Nephron progenitor cell (in vitro differentiated cells): Measurements from ENCODE around the gene SERPINE1.

Source experiments
- DNase-seq: peaks from one replicate; pipeline ENCODE4 v3.0.0; 2021
- H3K27ac Mint-ChIP-seq: 2 replicates; pipeline ENCODE4 v1.8.0; 2021; ENCODE audit warnings: mild to moderate bottlenecking, moderate library complexity, mixed read lengths
- H3K27me3 Mint-ChIP-seq: 2 replicates; pipeline ENCODE4 v1.8.0; 2021; ENCODE audit warnings: mild to moderate bottlenecking, low read depth, mixed read lengths; ENCODE audit not compliant: poor library complexity
- H3K36me3 Mint-ChIP-seq: 2 replicates; pipeline ENCODE4 v1.8.0; 2021; ENCODE audit warnings: low read depth, mixed read lengths
- H3K4me1 Mint-ChIP-seq: 2 replicates; pipeline ENCODE4 v1.8.0; 2021; ENCODE audit warnings: mixed read lengths
- H3K4me3 Mint-ChIP-seq: 2 replicates; pipeline ENCODE4 v1.8.0; 2021; ENCODE audit warnings: mild to moderate bottlenecking, moderate library complexity, mixed read lengths
- H3K9me3 Mint-ChIP-seq: 2 replicates; pipeline ENCODE4 v1.8.0; 2021; ENCODE audit warnings: mild to moderate bottlenecking, moderate library complexity, mixed read lengths
- CTCF ChIP-seq: fragments of 200-600 bp; sonication (generic); IDR thresholded peaks from 2 replicates; pipeline ENCODE4 v1.5.0; 2021; ENCODE audit warnings: antibody characterized with exemption

Gene SERPINE1

DNA sequence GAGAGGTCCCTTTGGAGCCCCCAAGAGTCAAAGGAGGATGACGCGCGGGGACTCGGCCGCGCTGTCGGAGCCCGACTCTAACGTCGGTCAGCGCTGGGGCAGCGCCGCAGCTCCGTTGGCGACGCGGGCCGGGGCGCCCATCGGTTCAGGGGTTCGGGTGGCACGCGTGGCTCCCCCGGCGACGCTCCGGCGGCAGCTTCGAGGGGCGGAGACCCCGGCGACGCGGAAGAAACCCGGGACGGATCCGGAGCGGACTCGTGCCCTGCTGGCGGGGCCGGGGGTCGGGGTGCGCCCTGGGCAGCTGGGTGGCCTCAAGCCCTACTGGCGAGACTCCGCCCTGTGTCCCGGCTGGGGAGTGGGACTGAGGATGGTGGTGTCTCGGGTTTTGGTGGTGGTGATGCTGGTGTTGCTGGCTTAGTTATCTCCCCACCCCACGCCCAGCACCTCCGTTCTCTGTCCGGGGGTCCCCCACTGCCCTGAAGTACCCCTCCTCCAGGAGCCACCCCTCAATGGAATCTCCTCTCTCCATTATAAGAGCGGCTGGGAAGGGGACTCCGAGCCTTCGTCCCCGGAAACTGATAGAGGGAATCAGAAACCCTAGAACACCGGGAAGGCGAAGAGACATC lies 53.3 kb downstream of the SERPINE1 start, which contains the start of gene NAT16:
Gene NAT16, minus strand, starts transcription at position 164 of the 626 bp plus-strand sequence. CDS start 5,486 bp downstream, outside the sequence.
- peaks cover 88% of the 10 kb centered on the region for H3K27me3 Mint-ChIP-seq
- peaks cover 10% of the 10 kb centered on the region for H3K9me3 Mint-ChIP-seq
- no peak within 1 kb of the TSS for H3K27ac Mint-ChIP-seq

GRCh38 chr7:101185258-101185839 lies 58.4 kb downstream of the SERPINE1 start:
- no peak overlapping the region for H3K4me3 Mint-ChIP-seq
- peaks cover 14% of the 10 kb centered on the region for H3K4me1 Mint-ChIP-seq
- no peak overlapping the region for H3K27ac Mint-ChIP-seq
- peaks cover 64% of the 10 kb centered on the region for H3K27me3 Mint-ChIP-seq
- no peak for DNase-seq
- peaks cover 10% of the 10 kb centered on the region for H3K9me3 Mint-ChIP-seq
- TF ChIP-seq CTCF, result no peak
- H3K36me3 Mint-ChIP-seq, result no peaks in the 10 kb centered on the region

More for the DNA sequence above, 53.3 kb downstream of the SERPINE1 start, which contains the start of gene NAT16:
- TF ChIP-seq CTCF, result no peak
- Mint-ChIP-seq H3K4me3 (peak within 1 kb of the TSS; percentile 75), H3K4me1 (peaks cover 21% of the 10 kb centered on the region), H3K36me3 (no peaks in the 10 kb centered on the region)
- DNase-seq, result no peak

- Mint-ChIP-seq H3K36me3 (no peaks in the 10 kb centered on the region), H3K27me3 (peaks cover 59% of the 10 kb centered on the region), H3K9me3 (peaks cover 6% of the 10 kb centered on the region), H3K4me1 (peaks cover 10% of the 10 kb centered on the region), H3K4me3 (no peak overlapping the region), H3K27ac (no peak overlapping the region)
- DNase-seq, result no peak
- TF ChIP-seq CTCF, result no peak
Measured at GRCh38 chr7:101186194-101186593, 59.3 kb downstream of the SERPINE1 start.

- Mint-ChIP-seq H3K4me1 (peaks cover 13% of the 10 kb centered on the region), H3K27me3 (peaks cover 57% of the 10 kb centered on the region), H3K9me3 (peaks cover 6% of the 10 kb centered on the region), H3K4me3 (no peak overlapping the region), H3K27ac (no peak overlapping the region), H3K36me3 (no peaks in the 10 kb centered on the region)
- no peak for TF ChIP-seq CTCF
- no peak for DNase-seq
Measured at GRCh38 chr7:101186844-101187428, 60.0 kb downstream of the SERPINE1 start.
